Measurements from ENCODE around the gene YTHDC1.

DNA sequence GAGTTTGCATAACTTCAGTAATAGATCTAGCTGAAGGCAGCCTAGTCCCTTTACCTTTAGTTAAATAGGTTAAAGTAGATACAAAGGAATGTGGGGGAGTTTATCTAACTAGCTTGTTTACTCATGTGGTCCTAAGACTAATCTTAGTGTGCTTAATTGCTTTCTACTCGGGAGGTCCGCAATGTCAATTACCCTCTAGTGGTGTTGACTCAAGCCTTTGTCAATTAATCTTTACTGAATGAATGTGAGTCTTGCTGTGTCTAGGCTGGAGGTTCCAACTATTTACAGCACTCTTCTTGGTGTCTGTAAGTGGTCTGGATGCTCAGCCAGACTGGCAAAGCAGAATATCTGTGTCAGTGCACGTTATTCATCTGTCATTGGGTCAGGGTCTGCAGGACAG, 17.9 kb upstream of the YTHDC1 start:
- TF ChIP-seq EZH2 (IDR thresholded peaks at IDR 0.05; ENCODE audit: insufficient read depth, poor library complexity, severe bottlenecking) = no peak
- TF ChIP-seq EZH2phosphoT487 (IDR thresholded peaks at IDR 0.05; ENCODE audit: insufficient read depth, low read depth) = no peak

All from GM23248 (cell line).